ENCODE results near the gene AOPEP.

- TF ChIP-seq CTCF (IDR thresholded peaks at IDR 0.05; ENCODE audit: low read depth, low read length, poor library complexity, severe bottlenecking) (no peak), EZH2phosphoT487 (IDR thresholded peaks at IDR 0.05; ENCODE audit: borderline replicate concordance, low read length) (no peak)
These were observed 82.6 kb downstream of the AOPEP start for GRCh38 chr9:94808926-94809700.

Measured in DOHH2 (cell line).